ENCODE measurements around the gene PRLHR.

Gene PRLHR

GRCh38 chr10:118596426-118597124 is 1.1 kb upstream of the PRLHR start:
- no peak for TF ChIP-seq ZFX (IDR thresholded peaks at IDR 0.05)
- TF ChIP-seq CTCF (conservative IDR thresholded peaks at IDR 0.05), result no peak
- no peak overlapping the region for H3K27ac ChIP-seq

- no peak overlapping the region for H3K27ac ChIP-seq
- TF ChIP-seq ZFX (IDR thresholded peaks at IDR 0.05) (no peak), CTCF (conservative IDR thresholded peaks at IDR 0.05) (no peak)
Observed at GRCh38 chr10:118595064-118595420, 406 bp downstream of the PRLHR start.

- TF ChIP-seq ZFX (IDR thresholded peaks at IDR 0.05), result no peak
- TF ChIP-seq CTCF (conservative IDR thresholded peaks at IDR 0.05), result no peak; the same call in 1 of the 2 replicates
- no peak overlapping the region for H3K27ac ChIP-seq
Observed at GRCh38 chr10:118594392-118595063, 920 bp downstream of the PRLHR start.

- no peak overlapping the region for H3K27ac ChIP-seq
- TF ChIP-seq ZFX (IDR thresholded peaks at IDR 0.05) (no peak), CTCF (conservative IDR thresholded peaks at IDR 0.05) (no peak)
Observed at GRCh38 chr10:118592675-118593330, 2.6 kb downstream of the PRLHR start.

- TF ChIP-seq CTCF (conservative IDR thresholded peaks at IDR 0.05), result no peak
Observed at GRCh38 chr10:118590334-118590733, 5.1 kb downstream of the PRLHR start.

GRCh38 chr10:118587881-118588651 is 7.4 kb downstream of the PRLHR start:
- TF ChIP-seq ZFX (IDR thresholded peaks at IDR 0.05) (no peak), CTCF (conservative IDR thresholded peaks at IDR 0.05) (no peak)
- no peak overlapping the region for H3K27ac ChIP-seq

More at GRCh38 chr10:118590334-118590733, 5.1 kb downstream of the PRLHR start:
- H3K27ac ChIP-seq, result no peak overlapping the region
